ENCODE data around the gene SON. TPM values are rescaled to one million over a fixed set of nuclear protein-coding genes. Genes with fewer than 3 reads are reported as not detected.

SON gene
- total and polyA plus RNA-seq, 2 of the 4 experiments (the other 2 are of a cell fraction), result 81.6 to 146 TPM

- no peak for ATAC-seq (ENCODE audit: low read depth)
- dilution Hi-C loops (cut with HindIII; ENCODE audit: low sequenced_read_pairs, unreplicated experiment), result no loop called here
Measured at GRCh38 chr21:33518899-33519298, 23.9 kb upstream of the SON start.

More at GRCh38 chr21:33518899-33519298, 23.9 kb upstream of the SON start:
- Histone ChIP-seq H4K91ac (ENCODE audit: insufficient read depth, low read depth, low read length) (no peak overlapping the region), H2BK15ac (ENCODE audit: low read depth, low read length) (no peak overlapping the region), H3K56ac (ENCODE audit: extremely low read depth, insufficient read depth, low read length) (no peak overlapping the region), H2BK20ac (ENCODE audit: low read depth, low read length) (no peak overlapping the region), H2BK5ac (ENCODE audit: low read depth, low read length, poor library complexity, severe bottlenecking) (no peak overlapping the region), H3K9ac (ENCODE audit: low read depth, low read length) (no peak overlapping the region), H3K4me1 (ENCODE audit: control insufficient read depth, insufficient read depth, low read length) (peaks cover 5% of the 10 kb centered on the region; the same call in 1 of the 2 replicates), H2AK5ac (ENCODE audit: low read depth, low read length) (no peak overlapping the region), H2AFZ (replicated peaks; ENCODE audit: low read length, poor library complexity) (no peak overlapping the region), H2AK9ac (replicated peaks; ENCODE audit: low read depth, low read length, poor library complexity) (no peak overlapping the region), H3K79me1 (ENCODE audit: low read depth in 1 of 2, low read length in 2 of 2) (no peaks in the 10 kb centered on the region), H3K23ac (ENCODE audit: low read depth, low read length) (no peak overlapping the region), H3K36me3 (ENCODE audit: control insufficient read depth, insufficient read depth, low read length) (peaks cover 30% of the 10 kb centered on the region), H3K27ac (ENCODE audit: insufficient read depth, low read length) (no peak overlapping the region), H4K5ac (ENCODE audit: low read depth, low read length) (no peak overlapping the region), H4K8ac (ENCODE audit: low read depth in 2 of 2, low read length in 2 of 2) (no peak overlapping the region), H3K4me3 (ENCODE audit: insufficient read depth, low read depth, low read length) (no peak overlapping the region), H3K14ac (replicated peaks; ENCODE audit: low read depth, low read length) (no peak overlapping the region), H3K9me1 (ENCODE audit: insufficient read depth, low read length) (no peaks in the 10 kb centered on the region), H3K4ac (ENCODE audit: low read depth, low read length) (no peak overlapping the region), H3K4me2 (ENCODE audit: low read depth, low read length) (no peak overlapping the region), H4K20me1 (ENCODE audit: insufficient read depth, low read length) (no peaks in the 10 kb centered on the region), H3K27me3 (ENCODE audit: control insufficient read depth, insufficient read depth, low read length) (no peaks in the 10 kb centered on the region), H3K18ac (ENCODE audit: low read depth, low read length) (no peak overlapping the region), H3K9me3 (ENCODE audit: control insufficient read depth, insufficient read depth, low read length) (no peaks in the 10 kb centered on the region), H2BK120ac (ENCODE audit: low read depth, low read length) (no peak overlapping the region)
- TF ChIP-seq CTCF (conservative IDR thresholded peaks at IDR 0.05; ENCODE audit: low read depth, low read length) (no peak), CEBPB (IDR thresholded peaks at IDR 0.05; ENCODE audit: low read depth, low read length) (peak; percentile 75)
- BruUV-seq (replicated peaks), result no TSS peak
- 100% methylated on average over 1 of the region's 4 CpGs; no CpG with 5 or more reads in 1 of the 2 experiments for WGBS, 2 experiments (ENCODE audit: extremely low coverage in 2 of 2, insufficient read length in 1 of 2)
- no peak for DNase-seq
- intact Hi-C loops (cut with micrococcal nuclease) (no loop called here), in situ Hi-C loops (cut with MboI; ENCODE audit: low sequenced_read_pairs) (no loop called here)
- ChIA-PET CTCF (no interaction called here), POLR2A (ENCODE audit: unreplicated experiment) (no interaction called here)

All from IMR-90 (cell line).